Right lobe of liver (tissue), 4 donors: Measurements from ENCODE around the gene SEMA3A.

ENCODE experiments used
- POLR2A ChIP-seq: fragments of 450-650 bp; IDR thresholded peaks from one replicate; pipeline ENCODE4 v1.6.1; 2017; ENCODE audit warnings: antibody characterized with exemption, mild to moderate bottlenecking
- TF ChIP-seq, protein P1 (sequence below), 4 donors: fragments of 200-600 bp in 3 of 4; fragments of 450-650 bp in 1 of 4; IDR thresholded peaks; one replicate each; pipeline versions ENCODE4 v1.5.1 to v1.8.0; 2016 to 2022; ENCODE audit warnings: antibody characterized with exemption in 4 of 4, mild to moderate bottlenecking in 2 of 4
- donor health status: DM: no; HTN: no; CAD: no.
- donor health status: DM: no; HTN: no; CAD: no.
- donor health status: DM: no; HTN: yes; CAD: no.

DNA sequence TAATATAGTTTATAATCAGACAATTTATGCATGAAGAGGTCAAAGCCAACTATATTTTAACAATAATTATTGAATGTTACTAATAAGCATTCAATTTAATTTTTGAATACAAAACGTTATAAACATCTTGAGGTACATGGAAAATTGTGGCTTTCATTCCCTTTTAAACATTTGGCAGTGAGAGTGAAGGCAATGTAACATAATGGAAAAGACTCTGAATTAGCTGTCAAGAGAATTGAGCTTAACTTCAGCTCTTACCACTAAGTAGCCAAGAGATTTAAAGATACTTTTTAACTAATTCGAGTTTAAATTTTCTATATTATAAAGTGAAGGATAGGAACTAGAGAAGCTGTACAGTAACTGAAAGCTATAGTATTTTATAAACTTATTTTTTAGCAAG, 98.6 kb downstream of the SEMA3A start:
- TF ChIP-seq, protein P1, sequence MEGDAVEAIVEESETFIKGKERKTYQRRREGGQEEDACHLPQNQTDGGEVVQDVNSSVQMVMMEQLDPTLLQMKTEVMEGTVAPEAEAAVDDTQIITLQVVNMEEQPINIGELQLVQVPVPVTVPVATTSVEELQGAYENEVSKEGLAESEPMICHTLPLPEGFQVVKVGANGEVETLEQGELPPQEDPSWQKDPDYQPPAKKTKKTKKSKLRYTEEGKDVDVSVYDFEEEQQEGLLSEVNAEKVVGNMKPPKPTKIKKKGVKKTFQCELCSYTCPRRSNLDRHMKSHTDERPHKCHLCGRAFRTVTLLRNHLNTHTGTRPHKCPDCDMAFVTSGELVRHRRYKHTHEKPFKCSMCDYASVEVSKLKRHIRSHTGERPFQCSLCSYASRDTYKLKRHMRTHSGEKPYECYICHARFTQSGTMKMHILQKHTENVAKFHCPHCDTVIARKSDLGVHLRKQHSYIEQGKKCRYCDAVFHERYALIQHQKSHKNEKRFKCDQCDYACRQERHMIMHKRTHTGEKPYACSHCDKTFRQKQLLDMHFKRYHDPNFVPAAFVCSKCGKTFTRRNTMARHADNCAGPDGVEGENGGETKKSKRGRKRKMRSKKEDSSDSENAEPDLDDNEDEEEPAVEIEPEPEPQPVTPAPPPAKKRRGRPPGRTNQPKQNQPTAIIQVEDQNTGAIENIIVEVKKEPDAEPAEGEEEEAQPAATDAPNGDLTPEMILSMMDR (IDR thresholded peaks at IDR 0.05), result no peak
- TF ChIP-seq POLR2A, result no peak
